GM12865 (cell line): ENCODE data around the gene PDE5A.

Source experiments
- DNase-seq: peaks from one replicate; pipeline ENCODE4 v3.0.0; 2010; ENCODE audit warnings: low read depth
- H3K4me3 ChIP-seq: 2 replicates; pipeline ENCODE4 v1.5.1; 2011; ENCODE audit warnings: mild to moderate bottlenecking, low read depth, low read length, control low read depth
- CTCF ChIP-seq: IDR thresholded peaks from 2 replicates; pipeline ENCODE4 v1.5.1; 2011; ENCODE audit warnings: low read length, control low read depth, low read depth, inconsistent platforms; ENCODE audit not compliant: insufficient read depth; ENCODE audit errors: missing control alignments

Gene PDE5A

GRCh38 chr4:119615068-119615719 is 13.4 kb downstream of the PDE5A start:
- DNase-seq, result no peak
- H3K4me3 ChIP-seq, result no peak overlapping the region
- TF ChIP-seq CTCF, result no peak

GRCh38 chr4:119604266-119604665 is 24.3 kb downstream of the PDE5A start:
- no peak for TF ChIP-seq CTCF
- no peak for DNase-seq
- H3K4me3 ChIP-seq, result no peak overlapping the region

- no peak for TF ChIP-seq CTCF
- DNase-seq, result no peak
- H3K4me3 ChIP-seq, result no peak overlapping the region
These were observed 26.2 kb downstream of the PDE5A start for GRCh38 chr4:119602366-119602765.

- no peak for DNase-seq
- no peak for TF ChIP-seq CTCF
- no peak overlapping the region for H3K4me3 ChIP-seq
These were observed 30.1 kb downstream of the PDE5A start for GRCh38 chr4:119598521-119598920.

GRCh38 chr4:119597377-119597776 is 31.2 kb downstream of the PDE5A start:
- no peak overlapping the region for H3K4me3 ChIP-seq
- no peak for DNase-seq

GRCh38 chr4:119593698-119594097 is 34.9 kb downstream of the PDE5A start:
- TF ChIP-seq CTCF, result no peak
- DNase-seq, result no peak
- no peak overlapping the region for H3K4me3 ChIP-seq

More at GRCh38 chr4:119597377-119597776, 31.2 kb downstream of the PDE5A start:
- TF ChIP-seq CTCF, result no peak

- no peak for TF ChIP-seq CTCF
- no peak overlapping the region for H3K4me3 ChIP-seq
- DNase-seq, result no peak
These were observed 35.8 kb downstream of the PDE5A start for GRCh38 chr4:119592830-119593229.
